Measurements from ENCODE around the gene CELA2A.
"Not testable (repeated sequence)": the region's sequence is repeated elsewhere in the genome, so short reads cannot be mapped to it uniquely, and the experiment has no call there.

The CELA2A gene

GRCh38 chr1:15441247-15441646 lies 15.3 kb upstream of the CELA2A start:
- H3K27ac ChIP-seq = no peak overlapping the region
- no peak overlapping the region for H3K4me3 ChIP-seq

GRCh38 chr1:15442119-15442518 lies 14.4 kb upstream of the CELA2A start:
- Histone ChIP-seq H3K4me3 (no peak overlapping the region), H3K27ac (no peak overlapping the region)

GRCh38 chr1:15442759-15443158 lies 13.8 kb upstream of the CELA2A start:
- Histone ChIP-seq H3K27ac (no peak overlapping the region), H3K4me3 (no peak overlapping the region)

GRCh38 chr1:15443281-15443680 lies 13.3 kb upstream of the CELA2A start:
- Histone ChIP-seq H3K27ac (no peak overlapping the region), H3K4me3 (no peak overlapping the region)

GRCh38 chr1:15444468-15445389 lies 11.8 kb upstream of the CELA2A start:
- no peak overlapping the region for H3K4me3 ChIP-seq
- no peak overlapping the region for H3K27ac ChIP-seq

- Histone ChIP-seq H3K27ac (no peak overlapping the region), H3K4me3 (no peak overlapping the region)
These were observed 11.0 kb upstream of the CELA2A start for GRCh38 chr1:15445390-15446122.

GRCh38 chr1:15446212-15446611 lies 10.3 kb upstream of the CELA2A start:
- H3K27ac ChIP-seq = no peak overlapping the region
- H3K4me3 ChIP-seq = no peak overlapping the region

GRCh38 chr1:15448877-15449462 lies 7.6 kb upstream of the CELA2A start:
- H3K4me3 ChIP-seq = no peak overlapping the region
- no peak overlapping the region for H3K27ac ChIP-seq

GRCh38 chr1:15449567-15449966 lies 7.0 kb upstream of the CELA2A start:
- no peak overlapping the region for H3K27ac ChIP-seq
- no peak overlapping the region for H3K4me3 ChIP-seq

GRCh38 chr1:15451014-15451722 lies 5.4 kb upstream of the CELA2A start:
- H3K27ac ChIP-seq = no peak overlapping the region
- no peak overlapping the region for H3K4me3 ChIP-seq

GRCh38 chr1:15452216-15452615 lies 4.3 kb upstream of the CELA2A start:
- Histone ChIP-seq H3K27ac (no peak overlapping the region), H3K4me3 (no peak overlapping the region)

- H3K4me3 ChIP-seq = no peak overlapping the region
These were observed 3.5 kb upstream of the CELA2A start for GRCh38 chr1:15452866-15453571.

GRCh38 chr1:15453734-15454133 lies 2.8 kb upstream of the CELA2A start:
- Histone ChIP-seq H3K27ac (no peak overlapping the region), H3K4me3 (no peak overlapping the region)

More at GRCh38 chr1:15452866-15453571, 3.5 kb upstream of the CELA2A start:
- no peak overlapping the region for H3K27ac ChIP-seq

GRCh38 chr1:15454256-15454655 lies 2.3 kb upstream of the CELA2A start:
- H3K4me3 ChIP-seq = no peak overlapping the region
- no peak overlapping the region for H3K27ac ChIP-seq

- Histone ChIP-seq H3K4me3 (no peak overlapping the region), H3K27ac (no peak overlapping the region)
These were observed 1.0 kb upstream of the CELA2A start for GRCh38 chr1:15455522-15455921.

- Histone ChIP-seq H3K4me3 (no peak overlapping the region), H3K27ac (no peak overlapping the region)
These were observed 1.1 kb downstream of the CELA2A start for GRCh38 chr1:15457585-15457984.

GRCh38 chr1:15458388-15458787 lies 1.9 kb downstream of the CELA2A start:
- H3K27ac ChIP-seq, H3K4me3 ChIP-seq: not testable (repeated sequence)

GRCh38 chr1:15459771-15460707 lies 3.5 kb downstream of the CELA2A start:
- H3K4me3 ChIP-seq = no peak overlapping the region
- no peak overlapping the region for H3K27ac ChIP-seq
